GM10847 (cell line): ENCODE results near the gene LIG4.

ENCODE experiments used
- POLR2A ChIP-seq: IDR thresholded peaks from 2 replicates; pipeline ENCODE4 v1.6.1; 2011; ENCODE audit not compliant: insufficient read length; ENCODE audit errors: extremely low read depth

LIG4 gene

GRCh38 chr13:108215436-108215835 lies at the start of gene LIG4:
LIG4 (minus strand) TSS chr13:108215536; CDS start chr13:108211268, 4,268 bp downstream.
- peak; percentile 44 for TF ChIP-seq POLR2A

GRCh38 chr13:108263621-108264355 lies 48.5 kb upstream of the LIG4 start:
- no peak for TF ChIP-seq POLR2A

GRCh38 chr13:108257248-108257647 lies 41.9 kb upstream of the LIG4 start:
- TF ChIP-seq POLR2A: no peak

GRCh38 chr13:108249150-108249549 lies 33.8 kb upstream of the LIG4 start:
- TF ChIP-seq POLR2A: no peak

- no peak for TF ChIP-seq POLR2A
Measured at GRCh38 chr13:108230377-108230776, 15.0 kb upstream of the LIG4 start.

- no peak for TF ChIP-seq POLR2A
Measured at GRCh38 chr13:108227651-108228272, 12.4 kb upstream of the LIG4 start.

GRCh38 chr13:108226184-108226583 lies 10.8 kb upstream of the LIG4 start:
- no peak for TF ChIP-seq POLR2A

- no peak for TF ChIP-seq POLR2A
Measured at GRCh38 chr13:108225440-108225839, 10.1 kb upstream of the LIG4 start.

GRCh38 chr13:108223687-108224503 lies 8.6 kb upstream of the LIG4 start:
- TF ChIP-seq POLR2A: no peak

GRCh38 chr13:108220041-108220440 lies 4.7 kb upstream of the LIG4 start:
- no peak for TF ChIP-seq POLR2A

GRCh38 chr13:108218044-108218974 lies 3.0 kb upstream of the LIG4 start, which contains the start of gene ABHD13:
ABHD13 (plus strand) TSS chr13:108218392; CDS start chr13:108229219, 10,827 bp downstream.
- TF ChIP-seq POLR2A: peak; percentile 77

GRCh38 chr13:108214441-108215271 lies 680 bp downstream of the LIG4 start:
- TF ChIP-seq POLR2A: no peak

GRCh38 chr13:108213946-108214345 lies 1.4 kb downstream of the LIG4 start:
- no peak for TF ChIP-seq POLR2A

GRCh38 chr13:108212886-108213285 lies 2.5 kb downstream of the LIG4 start:
- no peak for TF ChIP-seq POLR2A
